Colonic mucosa (tissue), 4 donors: Measurements from ENCODE around the gene IFITM10. TPM values are rescaled to one million over a fixed set of nuclear protein-coding genes. Genes with fewer than 3 reads are reported as not detected.
A peak's percentile ranks its signal among the peaks of the same experiment; 100 is the strongest.

Source experiments
- DNase-seq: peaks from one replicate; pipeline ENCODE4 v3.0.0-alpha.2; 2020
- H3K27ac ChIP-seq: fragments of 200-600 bp; one replicate; pipeline ENCODE4 v1.8.0; 2021
- H3K27me3 ChIP-seq: fragments of 200-600 bp; one replicate; pipeline ENCODE4 v1.8.0; 2021
- H3K36me3 ChIP-seq: fragments of 200-600 bp; one replicate; pipeline ENCODE4 v1.8.0; 2021
- H3K4me1 ChIP-seq: fragments of 200-600 bp; one replicate; pipeline ENCODE4 v1.8.0; 2021; ENCODE audit warnings: mild to moderate bottlenecking
- H3K4me3 ChIP-seq: fragments of 200-600 bp; one replicate; pipeline ENCODE4 v1.8.0; 2021
- H3K9ac ChIP-seq, 2 donors: one replicate each; pipeline ENCODE4 v1.7.0; 2013; ENCODE audit warnings: control low read depth in 2 of 2, low read depth in 2 of 2, low read length in 2 of 2
- H3K9me3 ChIP-seq: fragments of 200-600 bp; one replicate; pipeline ENCODE4 v1.8.0; 2021
- intact Hi-C: fragments of 100-400 bp; cut with DNase I; formaldehyde crosslinking; loops from one replicate; pipeline ENCODE4 v1.14.1; 2022
- total RNA-seq, 2 donors: library from RNA; stranded (reverse); fragmentation: NEBNext Ultra II Directional in 1 of 2; extraction: Animal tissue kit (Norgen Biotek cat#: 25700) in 1 of 2; gene quantifications; one replicate each; pipeline ENCODE4 v1.2.1, GENCODE V29; 2021
- TF ChIP-seq, protein P1 (sequence below): fragments of 200-600 bp; IDR thresholded peaks from one replicate; pipeline ENCODE4 v1.8.0; 2022; ENCODE audit warnings: antibody characterized with exemption, mild to moderate bottlenecking
- donor health status: healthy.
- donor health status: DM: no; HTN: no; CAD: no.
- donor health status: DM: no; HTN: no; CAD: no.

Gene IFITM10
- total RNA-seq, 2 donors from 2014 or later, result 0.42 to 1.1 TPM

DNA sequence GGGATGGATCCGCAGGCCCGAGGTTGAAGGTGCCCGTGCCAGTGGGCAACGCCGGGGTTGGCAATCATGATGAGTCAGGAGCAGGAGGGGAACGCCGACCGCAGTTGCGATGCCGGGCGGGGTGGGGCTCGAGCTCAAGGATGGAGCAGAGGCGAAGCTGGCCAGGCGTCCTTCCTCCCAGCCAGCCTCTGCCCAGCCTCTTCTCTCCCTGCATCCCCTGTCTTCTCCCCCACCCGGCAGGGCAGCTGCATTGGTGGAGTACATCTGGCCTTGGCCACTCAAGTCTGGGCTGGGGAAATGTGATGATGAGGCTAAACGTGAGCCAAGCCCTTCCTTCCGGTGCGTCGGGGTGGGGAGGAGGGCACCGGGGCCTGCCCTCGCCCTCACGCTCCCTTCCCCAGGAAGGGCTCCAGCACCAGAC lies 3.9 kb downstream of the IFITM10 start:
- H3K4me3 ChIP-seq, result no peak overlapping the region
- H3K9me3 ChIP-seq, result no peaks in the 10 kb centered on the region
- H3K9ac ChIP-seq, result no peak overlapping the region
- no peaks in the 10 kb centered on the region for H3K36me3 ChIP-seq
- H3K27me3 ChIP-seq, result peaks cover 14% of the 10 kb centered on the region
- H3K27ac ChIP-seq, result no peak overlapping the region
- no peaks in the 10 kb centered on the region for H3K4me1 ChIP-seq
- intact Hi-C loops, result no loop called here
- peak; percentile 28 for DNase-seq
- TF ChIP-seq, protein P1, sequence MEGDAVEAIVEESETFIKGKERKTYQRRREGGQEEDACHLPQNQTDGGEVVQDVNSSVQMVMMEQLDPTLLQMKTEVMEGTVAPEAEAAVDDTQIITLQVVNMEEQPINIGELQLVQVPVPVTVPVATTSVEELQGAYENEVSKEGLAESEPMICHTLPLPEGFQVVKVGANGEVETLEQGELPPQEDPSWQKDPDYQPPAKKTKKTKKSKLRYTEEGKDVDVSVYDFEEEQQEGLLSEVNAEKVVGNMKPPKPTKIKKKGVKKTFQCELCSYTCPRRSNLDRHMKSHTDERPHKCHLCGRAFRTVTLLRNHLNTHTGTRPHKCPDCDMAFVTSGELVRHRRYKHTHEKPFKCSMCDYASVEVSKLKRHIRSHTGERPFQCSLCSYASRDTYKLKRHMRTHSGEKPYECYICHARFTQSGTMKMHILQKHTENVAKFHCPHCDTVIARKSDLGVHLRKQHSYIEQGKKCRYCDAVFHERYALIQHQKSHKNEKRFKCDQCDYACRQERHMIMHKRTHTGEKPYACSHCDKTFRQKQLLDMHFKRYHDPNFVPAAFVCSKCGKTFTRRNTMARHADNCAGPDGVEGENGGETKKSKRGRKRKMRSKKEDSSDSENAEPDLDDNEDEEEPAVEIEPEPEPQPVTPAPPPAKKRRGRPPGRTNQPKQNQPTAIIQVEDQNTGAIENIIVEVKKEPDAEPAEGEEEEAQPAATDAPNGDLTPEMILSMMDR, result no peak

DNA sequence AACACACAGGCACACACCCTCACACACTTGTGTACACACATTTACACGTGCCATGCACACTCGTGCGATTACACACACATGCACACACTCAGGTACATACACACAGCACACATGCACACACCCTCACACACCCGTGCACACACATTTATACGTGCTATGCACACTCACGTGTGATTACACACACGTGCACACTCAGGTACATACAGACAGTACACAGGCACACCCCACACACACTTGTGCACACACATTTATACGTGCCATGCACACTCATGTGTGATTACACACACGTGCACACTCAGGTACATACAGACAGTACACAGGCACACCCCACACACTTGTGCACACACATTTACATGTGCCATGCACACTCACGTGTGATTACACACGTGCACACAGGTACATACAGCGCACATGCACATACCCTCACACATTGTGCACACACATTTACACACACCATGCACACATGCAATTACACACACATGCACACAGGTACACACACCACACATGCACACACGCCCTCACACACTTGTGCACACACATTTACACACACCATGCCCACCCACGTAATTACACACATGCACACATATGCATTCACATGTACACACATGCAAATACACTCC lies 4.6 kb downstream of the IFITM10 start:
- H3K4me1 ChIP-seq, result no peaks in the 10 kb centered on the region

DNA sequence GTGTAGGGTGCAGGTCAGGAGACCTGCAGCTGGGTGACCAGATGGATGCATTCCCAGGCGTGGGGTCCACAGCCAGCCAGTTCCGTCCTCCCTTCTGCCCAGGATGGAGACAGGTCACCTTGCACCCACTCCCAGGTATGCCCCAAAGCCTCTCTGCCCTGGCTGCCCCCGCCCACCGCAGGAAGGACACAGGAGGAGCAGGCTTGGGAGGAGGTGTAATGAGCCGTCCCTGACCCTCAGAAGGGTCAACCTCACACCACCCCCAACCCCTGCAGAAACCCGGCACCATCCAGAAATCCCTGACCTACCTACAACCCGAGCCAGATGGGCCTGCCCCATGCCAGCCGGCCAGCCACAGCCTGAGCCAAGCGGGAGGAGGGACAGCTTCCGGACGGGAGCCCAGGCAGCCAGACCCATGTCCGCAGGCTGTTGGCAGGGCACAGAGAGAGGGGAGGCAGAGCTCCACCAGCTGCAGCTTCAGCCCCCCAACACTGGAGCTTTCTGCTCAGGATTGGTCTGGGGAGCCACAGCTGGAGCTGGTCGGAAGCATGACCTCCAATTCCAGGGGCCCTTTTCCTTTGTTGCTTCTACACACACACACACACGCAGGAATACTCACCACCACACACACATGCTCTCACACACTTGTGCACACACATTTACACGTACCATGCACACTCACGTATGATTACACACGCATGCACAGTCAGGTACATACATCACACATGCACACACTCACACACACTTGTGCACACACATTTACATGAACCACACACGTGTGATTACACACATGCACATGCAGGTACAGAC lies 5.3 kb downstream of the IFITM10 start:
- no peak for DNase-seq
- intact Hi-C loops, result no loop called here
- Histone ChIP-seq H3K4me3 (no peak overlapping the region), H3K9me3 (no peaks in the 10 kb centered on the region), H3K27ac (no peak overlapping the region), H3K36me3 (no peaks in the 10 kb centered on the region), H3K4me1 (no peaks in the 10 kb centered on the region), H3K9ac (no peak overlapping the region), H3K27me3 (peaks cover 14% of the 10 kb centered on the region)
- TF ChIP-seq, protein P1, result no peak

More for the DNA sequence above, 4.6 kb downstream of the IFITM10 start:
- Histone ChIP-seq H3K4me3 (no peak overlapping the region), H3K9ac (no peak overlapping the region), H3K36me3 (no peaks in the 10 kb centered on the region), H3K27me3 (peaks cover 14% of the 10 kb centered on the region), H3K27ac (no peak overlapping the region), H3K9me3 (no peaks in the 10 kb centered on the region)
- no peak for DNase-seq
- TF ChIP-seq, protein P1, result no peak
- intact Hi-C loops, result no loop called here

DNA sequence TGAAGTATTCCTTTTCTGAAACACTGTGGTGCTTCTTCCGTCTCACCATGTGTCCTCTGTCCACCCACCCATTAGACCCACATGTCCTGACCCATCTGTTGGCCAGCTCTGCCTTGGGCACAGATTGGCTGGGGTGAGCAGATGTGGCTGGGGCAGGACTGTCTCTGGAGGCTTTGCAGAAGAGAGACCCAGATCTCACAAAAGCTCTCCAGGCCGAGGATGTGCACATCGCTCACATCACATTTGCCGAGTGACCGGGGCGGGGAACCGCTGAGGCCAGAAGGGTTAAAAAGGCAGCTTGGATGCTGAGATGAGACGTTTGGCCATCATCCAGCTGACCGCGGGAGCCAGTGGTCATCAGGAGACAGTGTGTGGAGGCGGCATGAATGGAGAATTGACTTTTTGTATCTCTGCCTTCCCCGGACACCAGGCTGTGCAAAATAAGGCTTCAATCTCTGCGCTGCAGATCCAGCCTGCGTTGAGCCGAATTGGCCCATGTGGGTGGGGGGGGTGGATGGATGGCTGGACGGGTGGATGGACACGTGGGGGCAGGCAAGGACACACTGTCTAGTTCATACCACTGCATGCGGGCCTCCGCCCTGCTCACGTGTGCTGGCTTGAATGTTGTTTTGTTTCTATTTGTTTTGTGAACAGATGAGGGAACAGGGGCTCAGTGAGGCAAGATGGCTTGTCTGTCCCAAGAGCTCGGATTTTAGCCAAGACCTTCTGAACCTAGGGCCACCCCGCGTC lies 6.1 kb downstream of the IFITM10 start:
- DNase-seq, result no peak
- H3K36me3 ChIP-seq, result no peaks in the 10 kb centered on the region
- no peaks in the 10 kb centered on the region for H3K9me3 ChIP-seq
- H3K27me3 ChIP-seq, result peaks cover 13% of the 10 kb centered on the region
- TF ChIP-seq, protein P1, result no peak
- no peaks in the 10 kb centered on the region for H3K4me1 ChIP-seq
- no peak overlapping the region for H3K9ac ChIP-seq
- no peak overlapping the region for H3K4me3 ChIP-seq
- intact Hi-C loops, result no loop called here
- no peak overlapping the region for H3K27ac ChIP-seq

DNA sequence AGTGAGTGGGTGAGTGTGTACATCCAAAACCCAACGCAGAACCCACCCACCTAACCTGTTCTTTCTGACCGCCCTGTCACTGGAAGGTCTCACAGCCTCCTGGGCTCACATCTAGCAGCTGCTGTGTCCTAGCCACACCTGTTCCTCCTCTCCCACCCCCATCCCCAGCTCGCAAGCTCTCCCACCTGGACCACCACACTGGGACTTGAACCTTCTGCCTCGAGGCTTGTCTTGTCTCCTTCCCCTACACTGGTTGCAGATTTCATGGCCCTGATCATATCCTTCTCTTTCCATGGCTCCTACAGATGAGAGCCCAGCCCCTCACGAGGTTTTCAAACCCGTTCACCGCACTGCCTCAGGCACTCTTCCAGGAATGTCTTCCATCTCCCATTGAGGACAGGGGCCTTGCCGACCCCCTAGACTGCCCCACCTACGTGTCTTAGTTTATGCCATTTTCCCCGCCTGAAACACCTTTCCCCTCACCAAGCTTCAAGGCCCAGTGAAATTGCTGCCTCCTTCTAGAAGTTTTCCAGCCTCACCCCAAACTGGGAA lies 6.7 kb downstream of the IFITM10 start:
- Histone ChIP-seq H3K9ac (no peak overlapping the region), H3K9me3 (no peaks in the 10 kb centered on the region), H3K27ac (no peak overlapping the region), H3K27me3 (peaks cover 6% of the 10 kb centered on the region), H3K36me3 (no peaks in the 10 kb centered on the region), H3K4me3 (no peak overlapping the region), H3K4me1 (no peaks in the 10 kb centered on the region)
- intact Hi-C loops, result no loop called here
- TF ChIP-seq, protein P1, result no peak
- DNase-seq, result no peak
